Nephron progenitor cell (in vitro differentiated cells): Measurements from ENCODE around the gene COL6A1.

Experiments used
- DNase-seq: peaks from one replicate; pipeline ENCODE4 v3.0.0; 2021
- H3K27ac Mint-ChIP-seq: 2 replicates; pipeline ENCODE4 v1.8.0; 2021; ENCODE audit warnings: mild to moderate bottlenecking, moderate library complexity, mixed read lengths
- H3K27me3 Mint-ChIP-seq: 2 replicates; pipeline ENCODE4 v1.8.0; 2021; ENCODE audit warnings: mild to moderate bottlenecking, low read depth, mixed read lengths; ENCODE audit not compliant: poor library complexity
- H3K36me3 Mint-ChIP-seq: 2 replicates; pipeline ENCODE4 v1.8.0; 2021; ENCODE audit warnings: low read depth, mixed read lengths
- H3K4me1 Mint-ChIP-seq: 2 replicates; pipeline ENCODE4 v1.8.0; 2021; ENCODE audit warnings: mixed read lengths
- H3K4me3 Mint-ChIP-seq: 2 replicates; pipeline ENCODE4 v1.8.0; 2021; ENCODE audit warnings: mild to moderate bottlenecking, moderate library complexity, mixed read lengths
- H3K9me3 Mint-ChIP-seq: 2 replicates; pipeline ENCODE4 v1.8.0; 2021; ENCODE audit warnings: mild to moderate bottlenecking, moderate library complexity, mixed read lengths
- CTCF ChIP-seq: fragments of 200-600 bp; sonication (generic); IDR thresholded peaks from 2 replicates; pipeline ENCODE4 v1.5.0; 2021; ENCODE audit warnings: antibody characterized with exemption

The COL6A1 gene

DNA sequence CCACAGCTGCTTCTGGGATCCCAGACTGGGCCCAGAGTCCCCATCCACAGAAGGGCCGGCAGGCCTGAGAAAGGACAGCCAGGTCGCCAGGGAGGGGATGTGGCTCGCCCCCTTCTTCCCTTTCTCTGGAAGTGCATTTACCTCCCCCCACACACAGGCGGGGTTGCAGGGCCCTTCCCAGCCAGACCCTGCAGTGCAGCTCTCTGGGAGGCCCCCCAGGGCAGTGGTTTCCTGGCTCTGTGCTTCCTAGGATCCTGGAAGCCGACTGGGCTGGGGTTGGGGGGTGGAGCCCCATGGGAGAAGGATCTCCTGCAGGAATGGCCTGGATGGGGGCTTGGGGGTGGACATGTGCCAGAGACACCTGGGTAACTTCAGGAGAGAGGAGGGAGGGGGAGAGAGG, 4.2 kb upstream of the COL6A1 start:
- Mint-ChIP-seq H3K4me3 (no peak overlapping the region), H3K9me3 (no peaks in the 10 kb centered on the region), H3K4me1 (peaks cover 38% of the 10 kb centered on the region), H3K36me3 (no peaks in the 10 kb centered on the region), H3K27ac (no peak overlapping the region), H3K27me3 (peaks cover 21% of the 10 kb centered on the region)
- DNase-seq = no peak
- TF ChIP-seq CTCF = no peak

- H3K4me3 Mint-ChIP-seq = no peak overlapping the region
- peak; percentile 29 for DNase-seq
- TF ChIP-seq CTCF = no peak
- H3K27me3 Mint-ChIP-seq = peaks cover 21% of the 10 kb centered on the region
- peaks cover 35% of the 10 kb centered on the region for H3K4me1 Mint-ChIP-seq
- no peaks in the 10 kb centered on the region for H3K9me3 Mint-ChIP-seq
- H3K36me3 Mint-ChIP-seq = peaks cover under 1% of the 10 kb centered on the region
- no peak overlapping the region for H3K27ac Mint-ChIP-seq
These were observed 2.4 kb upstream of the COL6A1 start for GRCh38 chr21:45979141-45979631.

GRCh38 chr21:45979651-45980050, 1.9 kb upstream of the COL6A1 start:
- H3K4me3 Mint-ChIP-seq = no peak overlapping the region
- H3K9me3 Mint-ChIP-seq = no peaks in the 10 kb centered on the region
- peaks cover 5% of the 10 kb centered on the region for H3K36me3 Mint-ChIP-seq
- H3K27ac Mint-ChIP-seq = no peak overlapping the region
- peak; percentile 2 for DNase-seq
- H3K4me1 Mint-ChIP-seq = peaks cover 35% of the 10 kb centered on the region
- H3K27me3 Mint-ChIP-seq = peaks cover 23% of the 10 kb centered on the region
- no peak for TF ChIP-seq CTCF

DNA sequence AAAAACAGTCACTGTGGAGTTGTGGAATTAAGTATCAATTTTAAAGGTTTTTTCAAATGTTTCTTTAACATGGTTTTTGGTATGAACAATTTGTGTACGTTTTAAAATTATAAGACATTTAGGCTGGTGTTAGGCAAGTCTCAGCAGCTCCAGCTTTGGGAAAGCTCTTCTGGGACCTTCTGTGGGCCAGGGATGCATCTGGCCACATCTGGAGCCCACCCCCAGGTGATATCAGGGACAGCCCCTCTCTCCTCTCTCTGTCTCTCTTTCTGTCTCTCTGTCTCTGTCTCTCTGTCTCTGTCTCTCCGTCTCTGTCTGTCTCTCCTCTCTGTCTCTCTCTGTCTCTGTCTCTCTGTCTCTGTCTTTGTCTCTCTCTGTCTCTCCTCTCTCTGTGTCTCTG, 1.3 kb upstream of the COL6A1 start:
- peaks cover 29% of the 10 kb centered on the region for H3K27me3 Mint-ChIP-seq
- H3K4me3 Mint-ChIP-seq = no peak overlapping the region
- no peak for DNase-seq
- H3K4me1 Mint-ChIP-seq = peaks cover 35% of the 10 kb centered on the region
- peaks cover 11% of the 10 kb centered on the region for H3K36me3 Mint-ChIP-seq
- H3K27ac Mint-ChIP-seq = no peak overlapping the region
- no peaks in the 10 kb centered on the region for H3K9me3 Mint-ChIP-seq
- no peak for TF ChIP-seq CTCF

GRCh38 chr21:45980697-45981096, 873 bp upstream of the COL6A1 start:
- Mint-ChIP-seq H3K27me3 (peaks cover 25% of the 10 kb centered on the region), H3K9me3 (no peaks in the 10 kb centered on the region), H3K4me1 (peaks cover 32% of the 10 kb centered on the region), H3K4me3 (no peak overlapping the region), H3K36me3 (peaks cover 13% of the 10 kb centered on the region), H3K27ac (no peak overlapping the region)
- DNase-seq = no peak
- no peak for TF ChIP-seq CTCF

GRCh38 chr21:45982092-45982757, 655 bp downstream of the COL6A1 start:
- peaks cover 15% of the 10 kb centered on the region for H3K27me3 Mint-ChIP-seq
- H3K9me3 Mint-ChIP-seq = no peaks in the 10 kb centered on the region
- no peak for TF ChIP-seq CTCF
- peak overlapping the region; percentile 81 for H3K4me3 Mint-ChIP-seq
- H3K27ac Mint-ChIP-seq = no peak overlapping the region
- H3K4me1 Mint-ChIP-seq = peaks cover 22% of the 10 kb centered on the region
- H3K36me3 Mint-ChIP-seq = peaks cover 16% of the 10 kb centered on the region
- peak; percentile 45 for DNase-seq
